Esophagus muscularis mucosa (tissue), 4 donors: ENCODE results near the gene GSTM3.
"Not testable (repeated sequence)": the region's sequence is repeated elsewhere in the genome, so short reads cannot be mapped to it uniquely, and the experiment has no call there.

Experiments
- CTCF ChIP-seq, 3 experiments: fragments of 200-600 bp in 2 of 3; fragments of 450-650 bp in 1 of 3; sonication (generic) in 2 of 3; IDR thresholded peaks; one replicate each; pipeline ENCODE4 v1.5.1; 2017 to 2019; ENCODE audit warnings: antibody characterized with exemption in 3 of 3, mild to moderate bottlenecking in 2 of 3, moderate library complexity in 1 of 3
- EP300 ChIP-seq: sonication (generic); formaldehyde crosslinking; IDR thresholded peaks from one replicate; pipeline ENCODE4 v1.6.1; 2017; ENCODE audit warnings: antibody characterized with exemption
- POLR2AphosphoS5 ChIP-seq, 2 donors: sonication (generic); formaldehyde crosslinking; IDR thresholded peaks; one replicate each; pipeline ENCODE4 v1.6.1; 2017; ENCODE audit warnings: antibody characterized with exemption in 2 of 2

- not testable (repeated sequence) for TF ChIP-seq CTCF (IDR thresholded peaks at IDR 0.05); EP300; POLR2AphosphoS5 (IDR thresholded peaks at IDR 0.05)
These were observed 55.4 kb downstream of the GSTM3 start for GRCh38 chr1:109685399-109685798.
